PFSK-1 (cell line): Measurements from ENCODE around the gene FAF2.

ENCODE experiments used
- POLR2AphosphoS5 ChIP-seq: IDR thresholded peaks from 2 replicates; pipeline ENCODE4 v1.6.1; 2012; ENCODE audit warnings: low read depth, mild to moderate bottlenecking, control low read depth, low read length, moderate library complexity
- REST ChIP-seq, 2 experiments: IDR thresholded peaks; 2 replicates each; pipeline versions ENCODE4 v1.6.1 to v1.8.0; 2011 to 2012; ENCODE audit warnings: low read depth in 2 of 2, low read length in 2 of 2, control low read depth in 1 of 2, inconsistent platforms in 1 of 2, mild to moderate bottlenecking in 1 of 2, moderate library complexity in 1 of 2; ENCODE audit not compliant: insufficient read depth in 1 of 2
- TAF1 ChIP-seq: IDR thresholded peaks from 2 replicates; pipeline ENCODE4 v1.6.1; 2012; ENCODE audit warnings: low read length, control low read depth, borderline replicate concordance; ENCODE audit not compliant: insufficient read depth

GRCh38 chr5:176420086-176420485, 28.1 kb upstream of the FAF2 start:
- TF ChIP-seq POLR2AphosphoS5 (no peak), REST (IDR thresholded peaks at IDR 0.05; ENCODE audit: insufficient read depth in 1 of 2, low read depth in 2 of 2, low read length in 2 of 2) (no peak), TAF1 (no peak)
